ENCODE measurements around the gene MLPH.

The MLPH gene

DNA sequence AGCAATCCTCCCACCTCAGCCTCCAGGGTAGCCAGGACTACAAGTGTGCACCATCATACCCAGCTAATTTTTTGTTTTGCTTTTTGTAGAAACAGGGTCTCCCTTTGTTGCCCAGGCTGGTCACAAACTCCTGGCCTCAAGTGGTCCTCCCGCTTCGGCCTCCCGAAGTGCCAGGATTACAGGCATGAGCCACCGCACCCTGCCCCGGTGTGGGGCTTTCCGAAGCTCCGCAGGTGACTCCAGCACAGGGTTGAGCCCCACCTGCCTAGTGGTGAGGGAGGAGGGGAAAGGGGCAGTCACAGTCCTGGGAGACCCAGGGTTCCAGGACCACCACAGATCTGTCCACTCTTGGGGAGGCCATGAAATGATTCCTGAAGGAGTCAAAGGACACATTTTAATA, 84.5 kb downstream of the MLPH start:
- DNase-seq, result no peak

DNA sequence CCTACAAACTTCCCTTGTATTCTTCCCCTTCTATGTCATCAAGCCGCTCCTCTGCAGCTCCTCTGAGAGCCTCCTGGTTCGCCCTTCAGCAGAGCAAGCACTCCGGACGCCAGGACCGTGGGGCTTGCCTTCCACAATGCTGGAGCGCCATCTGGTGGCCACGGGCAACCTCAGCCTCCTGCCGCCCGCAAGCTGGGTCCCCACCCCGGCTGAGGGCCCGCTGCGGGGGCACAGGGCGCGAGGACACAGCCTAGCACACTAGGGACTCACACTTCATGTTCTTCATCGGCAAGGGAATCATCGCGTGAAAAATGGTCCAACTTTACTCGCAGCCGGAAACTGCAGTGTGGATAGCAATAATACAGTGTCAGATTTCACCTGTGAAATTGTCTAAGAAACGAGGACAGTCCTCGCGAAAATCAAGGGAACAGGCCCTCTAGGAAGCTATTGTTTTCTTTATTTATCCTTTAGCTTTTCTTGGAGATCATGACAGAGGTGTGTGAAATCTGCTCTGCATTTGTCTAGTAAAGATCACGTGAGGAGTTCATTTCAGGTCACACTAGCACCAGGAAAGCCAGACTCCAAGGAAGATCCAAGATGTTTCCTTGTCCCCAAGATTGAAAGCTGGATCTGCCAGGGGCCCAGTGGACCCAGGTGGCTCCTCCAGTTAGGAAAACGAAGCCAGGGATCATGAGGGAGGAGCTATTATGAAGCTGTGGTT, 85.1 kb downstream of the MLPH start:
- DNase-seq, result peak; percentile 94

GRCh38 chr2:237572742-237573101, 85.7 kb downstream of the MLPH start:
- no peak for DNase-seq

DNA sequence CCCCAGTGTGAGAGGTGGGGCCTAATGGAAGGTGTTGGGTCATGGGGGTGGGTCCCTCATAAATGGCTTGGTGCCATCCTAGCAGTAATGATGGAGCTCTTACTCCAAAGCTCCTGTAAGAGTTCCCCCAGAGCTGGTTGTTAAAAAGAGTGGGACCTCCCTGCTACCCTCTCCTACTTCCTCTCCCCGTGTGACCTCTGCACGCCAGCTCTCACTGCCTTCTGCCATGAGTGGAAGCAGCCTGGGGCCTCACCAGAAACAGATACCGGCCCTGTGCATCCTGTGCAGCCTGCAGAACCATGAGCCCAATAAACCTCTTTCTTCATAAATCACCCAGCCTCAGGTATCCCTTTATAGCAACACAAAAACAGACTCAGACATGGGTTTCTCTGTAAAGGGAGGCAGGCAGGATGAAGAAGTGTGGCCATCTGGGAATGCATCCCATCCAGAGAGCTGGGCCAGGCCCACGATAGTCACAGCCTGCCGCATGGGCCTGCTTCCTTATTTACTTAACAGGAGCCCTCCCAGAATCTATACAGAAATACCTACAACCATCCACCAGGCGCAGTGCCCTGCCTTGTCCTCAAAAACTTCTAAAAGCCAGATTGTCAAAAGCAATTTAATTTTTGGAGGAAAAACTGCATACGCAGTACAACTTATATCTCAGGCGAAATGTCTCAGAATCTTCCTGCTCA, 86.8 kb downstream of the MLPH start:
- no peak for DNase-seq

DNA sequence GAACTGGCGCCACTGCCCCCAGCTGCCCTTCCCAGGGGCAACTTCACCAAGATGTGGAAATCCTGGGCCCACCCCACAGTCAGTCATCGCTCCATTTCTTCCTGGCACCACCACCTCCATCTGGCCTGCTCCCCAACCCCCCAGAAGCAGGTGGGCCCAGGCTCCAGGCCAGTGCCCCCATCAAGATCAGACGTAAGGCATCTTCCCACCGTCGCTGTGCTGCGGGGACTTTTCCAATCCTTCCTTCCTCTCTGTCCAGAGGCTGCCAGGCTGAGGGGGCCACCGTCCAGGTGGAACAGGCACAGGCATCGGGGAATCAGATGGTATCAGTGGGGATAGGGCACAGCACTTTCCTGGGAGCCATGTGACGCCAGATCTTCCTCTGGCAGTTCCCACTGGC, 87.4 kb downstream of the MLPH start:
- DNase-seq, result no peak

- no peak for DNase-seq
Observed at GRCh38 chr2:237574894-237575868, 88.1 kb downstream of the MLPH start.

DNA sequence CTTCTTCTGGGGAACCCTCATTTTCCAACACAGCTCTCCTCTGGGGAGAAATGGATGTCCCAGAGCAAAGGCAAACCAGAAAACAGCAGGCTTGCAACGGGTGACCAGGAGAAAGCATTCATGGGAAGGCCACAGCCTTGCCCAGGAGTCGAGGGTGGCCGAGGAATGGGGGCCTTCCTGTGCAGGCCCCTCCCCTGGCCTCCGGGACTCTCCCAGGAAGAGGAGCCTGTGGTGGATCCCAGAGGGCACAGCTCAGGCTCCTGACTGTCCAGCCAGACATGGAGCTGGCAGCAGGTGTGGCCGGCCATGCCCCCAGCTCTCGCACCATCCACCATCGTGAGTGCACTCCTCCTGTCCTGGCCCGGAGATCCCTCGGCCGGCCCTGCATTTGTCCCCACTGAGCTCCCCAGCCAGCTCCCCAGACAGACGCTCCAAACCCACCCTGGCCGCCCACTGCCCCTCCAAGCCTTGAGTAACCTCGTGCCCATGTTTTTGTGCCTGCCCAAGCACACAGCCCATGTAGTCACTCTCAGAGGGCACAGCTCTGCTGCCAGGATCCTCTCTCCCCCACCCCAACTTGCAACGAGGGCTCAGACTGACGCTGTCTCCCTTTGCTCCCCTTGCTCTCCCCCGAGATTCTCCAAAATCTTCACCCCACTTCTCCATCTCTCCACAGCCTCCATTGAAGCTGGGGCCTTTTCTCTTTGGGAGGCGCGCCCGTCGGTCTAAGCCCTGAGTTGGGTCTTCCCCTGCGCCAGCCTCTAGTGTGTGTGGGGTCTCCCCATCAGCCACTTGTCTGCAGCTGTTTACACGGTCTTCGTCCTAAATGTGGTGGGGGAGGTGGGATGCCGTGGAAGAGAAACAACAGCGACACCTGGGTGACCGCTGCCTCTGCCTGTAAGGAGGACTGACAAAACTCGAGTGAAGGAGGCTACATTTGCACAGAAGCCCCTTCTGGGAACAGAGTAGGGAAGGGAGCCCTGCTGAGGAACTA, 89.1 kb downstream of the MLPH start:
- no peak for DNase-seq

GRCh38 chr2:237576974-237577373, 89.9 kb downstream of the MLPH start:
- no peak for DNase-seq

GRCh38 chr2:237577458-237577857, 90.4 kb downstream of the MLPH start:
- DNase-seq, result no peak

- no peak for DNase-seq
Observed at GRCh38 chr2:237577956-237578870, 91.2 kb downstream of the MLPH start.

DNA sequence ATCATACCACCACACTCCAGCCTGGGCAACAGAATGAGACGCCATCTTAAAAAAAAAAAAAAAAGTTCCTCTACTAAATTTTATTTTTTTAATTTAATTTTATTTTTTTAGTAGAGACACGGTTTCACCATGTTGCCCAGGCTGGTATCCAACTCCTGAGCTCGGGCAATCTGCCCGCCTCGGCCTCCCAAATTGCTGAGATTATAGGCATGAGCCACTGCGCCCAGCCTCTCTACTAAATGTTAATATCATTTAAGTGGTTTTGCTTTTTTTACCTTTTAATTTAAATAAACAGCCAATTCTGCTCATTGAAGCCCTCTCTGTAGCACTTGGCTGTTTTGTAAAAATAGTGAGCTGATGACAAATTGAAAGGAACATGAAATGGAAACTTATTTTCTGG, 94.3 kb downstream of the MLPH start:
- DNase-seq, result no peak

DNA sequence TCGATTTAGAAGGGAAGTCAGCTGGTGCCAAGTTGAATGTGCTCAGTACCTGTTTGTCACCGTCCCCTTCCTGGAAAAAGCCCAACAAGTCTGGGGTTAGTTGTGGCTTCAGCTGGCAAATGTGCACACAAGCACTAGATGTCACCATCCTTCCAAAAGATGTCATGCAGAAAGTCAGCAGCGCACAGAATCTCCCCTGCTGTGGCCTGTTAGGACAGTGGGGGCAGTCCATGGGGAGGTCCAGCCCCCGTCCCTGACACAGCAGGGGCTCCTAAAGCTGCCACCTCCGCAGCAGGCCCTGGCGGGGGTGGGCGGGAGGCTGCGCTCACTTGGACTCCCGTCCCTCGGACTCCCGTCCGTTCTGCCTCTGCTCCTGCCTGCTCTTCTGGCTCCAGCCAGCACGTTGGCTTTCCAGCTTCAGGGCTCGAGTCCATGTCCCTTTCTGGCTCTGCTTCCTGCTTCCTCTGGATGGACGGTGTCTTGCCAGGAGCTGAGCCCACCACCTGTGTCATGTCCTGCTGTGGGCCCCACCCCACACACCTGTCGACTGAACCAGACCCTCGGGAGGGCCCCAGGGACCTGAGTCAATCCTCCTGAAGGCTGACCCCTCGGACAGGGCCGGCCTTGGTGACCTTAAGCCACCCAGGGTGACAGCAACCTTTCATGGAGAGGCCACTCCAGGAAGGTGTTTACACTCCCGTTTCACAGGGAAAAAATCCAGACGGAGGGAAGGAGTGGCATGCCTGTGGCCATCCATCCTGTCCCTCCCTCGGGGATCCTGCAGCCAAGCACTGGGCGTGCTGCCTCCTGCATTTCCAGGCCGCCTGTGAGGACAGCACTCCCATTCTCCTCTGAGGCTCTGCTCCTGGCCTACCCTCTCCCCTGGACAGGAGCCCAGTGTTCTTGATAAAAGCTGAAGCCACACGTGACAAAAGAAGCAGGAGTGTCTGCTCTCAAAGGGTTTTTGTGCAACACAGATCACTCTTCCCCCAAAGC, 95.0 kb downstream of the MLPH start:
- DNase-seq, result no peak

GRCh38 chr2:237583385-237584295, 96.6 kb downstream of the MLPH start:
- no peak for DNase-seq

DNA sequence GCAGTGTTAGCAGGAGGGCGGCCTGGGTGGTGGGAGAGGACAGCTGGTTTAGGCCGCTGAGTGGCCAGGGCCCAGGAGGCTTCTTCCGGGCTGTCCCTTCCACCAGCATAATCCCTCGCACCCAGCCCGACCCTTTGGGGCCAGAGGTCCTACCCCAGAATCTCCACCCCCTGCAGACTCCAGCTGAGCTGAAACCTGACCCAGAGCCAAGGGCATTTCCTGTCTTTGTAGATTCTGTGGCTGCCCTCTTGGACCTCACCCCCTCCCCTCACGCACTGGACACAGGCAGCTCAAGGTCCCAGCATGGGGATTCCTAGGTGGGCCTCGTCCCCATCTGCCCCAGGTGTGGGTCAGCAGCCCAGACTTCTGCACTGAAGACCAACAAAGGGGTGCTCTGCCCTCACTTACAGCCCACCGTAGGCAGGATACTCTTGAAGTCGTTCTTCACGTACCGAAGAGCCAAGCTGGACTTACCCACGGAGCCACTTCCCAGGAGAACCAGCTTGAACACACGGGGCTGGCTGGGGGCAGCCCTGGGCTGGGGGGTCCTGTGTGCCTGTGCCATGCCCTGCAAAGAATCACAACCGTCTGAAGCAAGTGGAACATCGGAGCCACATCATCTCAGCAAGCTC, 98.7 kb downstream of the MLPH start:
- DNase-seq, result peak; percentile 33

DNA sequence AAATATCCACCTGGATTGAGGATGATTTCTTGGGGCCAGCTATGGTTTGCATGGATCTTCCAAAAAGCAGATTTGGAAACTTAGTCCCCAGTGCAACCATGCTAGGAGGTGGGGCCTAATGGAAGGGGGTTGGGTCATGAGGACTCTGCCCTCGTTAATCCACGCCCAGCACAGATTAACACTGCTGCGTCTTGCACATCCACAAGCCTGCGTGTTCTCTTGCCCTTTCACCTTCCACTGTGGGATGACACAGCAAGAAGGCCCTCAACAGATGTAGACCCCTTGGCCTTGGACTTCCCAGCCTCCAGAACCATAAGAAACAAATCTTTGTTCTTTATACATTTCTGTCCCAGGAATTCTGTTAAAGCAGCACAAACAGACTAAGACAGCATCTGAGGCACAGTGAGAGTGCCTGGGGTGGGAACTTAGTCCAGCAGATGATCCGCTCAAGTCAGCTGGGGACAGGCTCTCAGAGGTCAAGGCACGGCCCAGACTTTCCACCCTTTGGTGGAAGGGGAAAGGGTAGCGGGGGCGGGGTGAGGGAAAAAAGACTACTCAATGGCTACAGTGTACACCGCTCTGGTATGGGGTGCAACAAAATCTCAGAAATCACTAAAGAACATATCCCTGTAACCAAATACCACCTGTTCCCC, 101.1 kb downstream of the MLPH start:
- DNase-seq, result peak; percentile 30

DNA sequence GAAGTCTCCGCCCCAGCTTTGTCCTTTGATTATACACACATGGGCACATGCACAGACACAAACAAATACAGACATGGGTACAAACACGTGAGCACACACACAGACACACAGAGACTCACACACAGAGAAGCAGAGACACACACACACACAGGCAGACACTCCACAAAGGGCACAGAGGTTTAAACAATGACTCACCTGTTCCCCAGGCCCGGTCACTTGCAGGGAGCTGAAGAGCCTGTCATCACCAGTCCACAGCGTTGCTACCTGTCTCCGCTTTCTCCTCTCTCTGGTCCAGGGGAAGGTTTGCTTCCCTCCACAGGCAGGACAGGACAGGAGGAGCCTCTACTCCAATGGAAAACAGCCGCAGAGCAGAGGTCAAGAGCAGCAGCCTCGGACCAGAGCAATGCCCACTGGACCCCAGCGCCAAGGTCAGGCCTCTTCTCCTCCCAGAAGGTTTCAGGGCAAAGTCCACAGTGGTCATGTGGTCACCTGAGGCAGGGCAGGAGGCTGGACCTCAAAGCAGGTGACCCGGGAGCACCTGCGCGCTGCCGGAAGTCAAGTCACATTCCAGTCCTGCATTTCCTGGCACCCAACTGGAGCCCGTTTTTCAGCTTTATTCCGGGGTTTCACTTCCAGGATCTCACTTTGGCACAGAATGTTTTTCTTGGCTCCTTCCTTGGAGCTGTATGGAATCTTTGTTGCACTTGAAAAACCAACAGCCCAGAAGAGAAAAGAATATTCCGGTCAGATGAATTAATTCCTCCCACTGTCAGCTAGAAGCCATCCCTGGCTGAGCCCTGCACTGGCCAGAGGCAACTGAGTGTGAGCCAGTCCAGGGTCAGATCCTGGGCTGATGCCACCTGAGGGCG, 103.5 kb downstream of the MLPH start, which contains the start of gene RAB17:
Gene RAB17, minus strand, starts transcription at position 463 of the 869 bp plus-strand sequence. CDS start 4,580 bp downstream, outside the sequence.
- peak; percentile 46 for DNase-seq
